VCaP (cell line): ENCODE results near the gene KIAA0825.

Source experiments
- H3K27ac ChIP-seq: fragments of 450-650 bp; 2 replicates; pipeline ENCODE4 v1.5.1; 2017
- CTCF ChIP-seq: fragments of 450-650 bp; conservative IDR thresholded peaks from 2 replicates; pipeline ENCODE4 v1.5.1; 2017; ENCODE audit warnings: mild to moderate bottlenecking, moderate library complexity

Gene KIAA0825

GRCh38 chr5:94197970-94198369 is 420.4 kb downstream of the KIAA0825 start:
- TF ChIP-seq CTCF = no peak
- H3K27ac ChIP-seq = no peak overlapping the region

GRCh38 chr5:94196953-94197352 is 421.5 kb downstream of the KIAA0825 start:
- no peak overlapping the region for H3K27ac ChIP-seq
- TF ChIP-seq CTCF = no peak

- no peak for TF ChIP-seq CTCF
- no peak overlapping the region for H3K27ac ChIP-seq
Observed at GRCh38 chr5:94192658-94193391, 425.6 kb downstream of the KIAA0825 start.

GRCh38 chr5:94191604-94192003 is 426.8 kb downstream of the KIAA0825 start:
- H3K27ac ChIP-seq = no peak overlapping the region
- TF ChIP-seq CTCF = no peak

GRCh38 chr5:94188725-94189124 is 429.7 kb downstream of the KIAA0825 start:
- TF ChIP-seq CTCF = no peak

GRCh38 chr5:94184870-94185269 is 433.5 kb downstream of the KIAA0825 start:
- TF ChIP-seq CTCF = no peak
- H3K27ac ChIP-seq = no peak overlapping the region

More at GRCh38 chr5:94188725-94189124, 429.7 kb downstream of the KIAA0825 start:
- no peak overlapping the region for H3K27ac ChIP-seq

- no peak for TF ChIP-seq CTCF
- no peak overlapping the region for H3K27ac ChIP-seq
Observed at GRCh38 chr5:94181895-94182294, 436.5 kb downstream of the KIAA0825 start.
